Mesendoderm (in vitro differentiated cells): ENCODE results near the gene MAEA.

Source experiments
- DNase-seq: peaks from one replicate; pipeline ENCODE4 v3.0.0; 2013
- H2AK5ac ChIP-seq: 2 replicates; pipeline ENCODE4 v1.6.1; 2013; ENCODE audit warnings: low read length, inconsistent platforms
- H2BK120ac ChIP-seq: 2 replicates; pipeline ENCODE4 v1.6.1; 2013; ENCODE audit warnings: low read depth, mild to moderate bottlenecking, low read length, moderate library complexity, mixed read lengths
- H2BK15ac ChIP-seq: replicated peaks from 2 replicates; pipeline ENCODE4 v1.6.1; 2013; ENCODE audit warnings: low read depth, mild to moderate bottlenecking, moderate library complexity
- H2BK5ac ChIP-seq: 2 replicates; pipeline ENCODE4 v1.6.1; 2013; ENCODE audit warnings: low read length, inconsistent platforms
- H3K18ac ChIP-seq: 2 replicates; pipeline ENCODE4 v1.6.1; 2013; ENCODE audit warnings: mild to moderate bottlenecking, low read length, mixed read lengths
- H3K23ac ChIP-seq: one replicate; pipeline ENCODE4 v1.6.1; 2013; ENCODE audit warnings: low read length
- H3K27ac ChIP-seq: 2 replicates; pipeline ENCODE4 v1.5.1; 2013; ENCODE audit warnings: low read depth, mild to moderate bottlenecking, inconsistent platforms, low read length, moderate library complexity
- H3K27me3 ChIP-seq: 2 replicates; pipeline ENCODE4 v1.6.1; 2013; ENCODE audit warnings: low read length, control low read depth, mild to moderate bottlenecking, inconsistent platforms; ENCODE audit not compliant: insufficient read depth, poor library complexity
- H3K36me3 ChIP-seq: 2 replicates; pipeline ENCODE4 v1.6.1; 2013; ENCODE audit warnings: low read length, inconsistent platforms; ENCODE audit not compliant: control insufficient read depth, insufficient read depth
- H3K4ac ChIP-seq: one replicate; pipeline ENCODE4 v1.6.1; 2013; ENCODE audit warnings: low read depth, mild to moderate bottlenecking, low read length, moderate library complexity
- H3K4me1 ChIP-seq: 2 replicates; pipeline ENCODE4 v1.6.1; 2013; ENCODE audit warnings: low read depth, low read length, inconsistent platforms; ENCODE audit not compliant: control insufficient read depth
- H3K4me2 ChIP-seq: 2 replicates; pipeline ENCODE4 v1.6.1; 2013; ENCODE audit warnings: low read length
- H3K4me3 ChIP-seq: 2 replicates; pipeline ENCODE4 v1.5.1; 2013; ENCODE audit warnings: mild to moderate bottlenecking, low read length
- H3K56ac ChIP-seq: one replicate; pipeline ENCODE4 v1.6.1; 2013; ENCODE audit warnings: low read length
- H3K79me1 ChIP-seq: 2 replicates; pipeline ENCODE4 v1.6.1; 2013; ENCODE audit warnings: low read length, inconsistent platforms
- H3K79me2 ChIP-seq: 2 replicates; pipeline ENCODE4 v1.6.1; 2013; ENCODE audit warnings: mild to moderate bottlenecking, low read length; ENCODE audit not compliant: control insufficient read depth, insufficient read depth
- H3K9ac ChIP-seq: 2 replicates; pipeline ENCODE4 v1.6.1; 2013; ENCODE audit warnings: low read length, inconsistent platforms
- H4K5ac ChIP-seq: one replicate; pipeline ENCODE4 v1.6.1; 2013; ENCODE audit warnings: low read length
- H4K8ac ChIP-seq: one replicate; pipeline ENCODE4 v1.6.1; 2013; ENCODE audit warnings: low read depth, mild to moderate bottlenecking, control low read depth, low read length, moderate library complexity
- WGBS: extraction: QIAGEN DNeasy Blood & Tissue Kit; methylation state at CpG from one replicate; pipeline ENCODE4 v1.1.7; 2013; ENCODE audit warnings: low lambda C conversion rate, missing lambda C conversion rate; ENCODE audit not compliant: insufficient coverage; ENCODE audit errors: extremely low coverage; 5-methylcytosine and 5-hydroxymethylcytosine counted together

The MAEA gene

GRCh38 chr4:1246111-1246881, 43.4 kb upstream of the MAEA start:
- Histone ChIP-seq H3K4me3 (no peak overlapping the region), H3K23ac (no peak overlapping the region), H3K36me3 (no peaks in the 10 kb centered on the region)

GRCh38 chr4:1246901-1247863, 42.5 kb upstream of the MAEA start:
- Histone ChIP-seq H3K79me1 (peaks cover 14% of the 10 kb centered on the region), H2AK5ac (no peak overlapping the region), H2BK5ac (no peak overlapping the region), H3K9ac (peak overlapping the region; percentile 98), H3K23ac (peak overlapping the region; percentile 98), H2BK15ac (no peak overlapping the region), H4K8ac (peak overlapping the region; percentile 78), H2BK120ac (no peak overlapping the region), H3K56ac (peak overlapping the region; percentile 96), H3K79me2 (peaks cover 57% of the 10 kb centered on the region), H3K4me1 (peaks cover 5% of the 10 kb centered on the region), H4K5ac (no peak overlapping the region), H3K4me2 (peak overlapping the region; percentile 81), H3K27me3 (no peaks in the 10 kb centered on the region), H3K4me3 (peak overlapping the region; percentile 89), H3K4ac (peak overlapping the region; percentile 97), H3K27ac (peak overlapping the region; percentile 90), H3K36me3 (no peaks in the 10 kb centered on the region), H3K18ac (peak overlapping the region; percentile 89)
- no CpG with 5 or more reads among the region's 48 CpGs for WGBS
- DNase-seq: peak; percentile 13

More at GRCh38 chr4:1246111-1246881, 43.4 kb upstream of the MAEA start:
- peaks cover 64% of the 10 kb centered on the region for H3K79me2 ChIP-seq
- peak overlapping the region; percentile 96 for H3K56ac ChIP-seq
- no peak overlapping the region for H4K8ac ChIP-seq
- H3K4me1 ChIP-seq: peaks cover 5% of the 10 kb centered on the region
- no peaks in the 10 kb centered on the region for H3K27me3 ChIP-seq
- WGBS: no CpG with 5 or more reads among the region's 24 CpGs
- DNase-seq: no peak
- no peak overlapping the region for H3K4me2 ChIP-seq
- no peak overlapping the region for H3K18ac ChIP-seq
- H2BK15ac ChIP-seq: no peak overlapping the region
- H2BK120ac ChIP-seq: no peak overlapping the region
- H2AK5ac ChIP-seq: no peak overlapping the region
- H4K5ac ChIP-seq: no peak overlapping the region
- no peak overlapping the region for H2BK5ac ChIP-seq
- peak overlapping the region; percentile 98 for H3K9ac ChIP-seq
- H3K27ac ChIP-seq: no peak overlapping the region
- H3K79me1 ChIP-seq: peaks cover 15% of the 10 kb centered on the region
- H3K4ac ChIP-seq: no peak overlapping the region

GRCh38 chr4:1247864-1248244, 41.8 kb upstream of the MAEA start:
- peak overlapping the region; percentile 96 for H3K56ac ChIP-seq
- peak overlapping the region; percentile 89 for H3K18ac ChIP-seq
- H3K4ac ChIP-seq: peak overlapping the region; percentile 97
- peak overlapping the region; percentile 75 for H3K4me2 ChIP-seq
- peaks cover 5% of the 10 kb centered on the region for H3K4me1 ChIP-seq
- H2AK5ac ChIP-seq: no peak overlapping the region
- no peak overlapping the region for H2BK5ac ChIP-seq
- H3K4me3 ChIP-seq: peak overlapping the region; percentile 89
- no peak for DNase-seq
- no peaks in the 10 kb centered on the region for H3K36me3 ChIP-seq
- no peaks in the 10 kb centered on the region for H3K27me3 ChIP-seq
- no peak overlapping the region for H4K5ac ChIP-seq
- peaks cover 51% of the 10 kb centered on the region for H3K79me2 ChIP-seq
- no peak overlapping the region for H2BK15ac ChIP-seq
- H4K8ac ChIP-seq: peak overlapping the region; percentile 78
- H2BK120ac ChIP-seq: peak overlapping the region; percentile 29
- H3K79me1 ChIP-seq: peaks cover 13% of the 10 kb centered on the region
- peak overlapping the region; percentile 45 for H3K23ac ChIP-seq
- no CpG with 5 or more reads among the region's 40 CpGs for WGBS
- peak overlapping the region; percentile 98 for H3K9ac ChIP-seq
- peak overlapping the region; percentile 90 for H3K27ac ChIP-seq

- H3K4ac ChIP-seq: peak within 1 kb of the TSS; percentile 97
- WGBS: no CpG with 5 or more reads among the region's 163 CpGs
- peaks cover 5% of the 10 kb centered on the region for H3K4me1 ChIP-seq
- peak within 1 kb of the TSS; percentile 29 for H2BK120ac ChIP-seq
- peak within 1 kb of the TSS; percentile 96 for H3K56ac ChIP-seq
- no peaks in the 10 kb centered on the region for H3K36me3 ChIP-seq
- peak within 1 kb of the TSS; percentile 18 for H2AK5ac ChIP-seq
- peaks cover 44% of the 10 kb centered on the region for H3K79me2 ChIP-seq
- H3K27me3 ChIP-seq: no peaks in the 10 kb centered on the region
- no peak within 1 kb of the TSS for H2BK5ac ChIP-seq
- H3K18ac ChIP-seq: peak within 1 kb of the TSS; percentile 91
- H4K8ac ChIP-seq: peak within 1 kb of the TSS; percentile 87
- H3K27ac ChIP-seq: peak within 1 kb of the TSS; percentile 91
- H3K9ac ChIP-seq: peak within 1 kb of the TSS; percentile 98
- peak within 1 kb of the TSS; percentile 75 for H3K4me2 ChIP-seq
- peak; percentile 82 for DNase-seq
- H3K4me3 ChIP-seq: peak within 1 kb of the TSS; percentile 89
- H3K79me1 ChIP-seq: peaks cover 9% of the 10 kb centered on the region
- H3K23ac ChIP-seq: peak within 1 kb of the TSS; percentile 45
- H2BK15ac ChIP-seq: no peak within 1 kb of the TSS
- no peak within 1 kb of the TSS for H4K5ac ChIP-seq
These were observed 41.2 kb upstream of the MAEA start, which contains the start of gene CTBP1 for GRCh38 chr4:1248245-1249147. TSS of gene CTBP1 (minus strand) at chr4:1249130. CDS start at chr4:1241331, 7,799 bp downstream.

GRCh38 chr4:1249148-1249730, 40.5 kb upstream of the MAEA start:
- Histone ChIP-seq H3K79me1 (peaks cover 9% of the 10 kb centered on the region), H3K4ac (peak overlapping the region; percentile 82)

More at GRCh38 chr4:1249148-1249730, 40.5 kb upstream of the MAEA start:
- Histone ChIP-seq H3K23ac (no peak overlapping the region), H3K4me3 (peak overlapping the region; percentile 30), H4K5ac (no peak overlapping the region), H4K8ac (peak overlapping the region; percentile 87), H2BK120ac (peak overlapping the region; percentile 6), H2AK5ac (no peak overlapping the region), H3K36me3 (no peaks in the 10 kb centered on the region), H3K27me3 (no peaks in the 10 kb centered on the region), H3K9ac (peak overlapping the region; percentile 80), H3K56ac (peak overlapping the region; percentile 94), H3K4me2 (peak overlapping the region; percentile 40), H3K27ac (peak overlapping the region; percentile 91), H2BK5ac (no peak overlapping the region), H3K18ac (peak overlapping the region; percentile 91), H3K4me1 (peaks cover 5% of the 10 kb centered on the region), H2BK15ac (no peak overlapping the region), H3K79me2 (peaks cover 37% of the 10 kb centered on the region)
- peak; percentile 89 for DNase-seq
- no CpG with 5 or more reads among the region's 86 CpGs for WGBS
